ENCODE results near the gene ELFN2. TPM values are rescaled to one million over a fixed set of nuclear protein-coding genes. Genes with fewer than 3 reads are reported as not detected.

ELFN2 gene
- polyA plus RNA-seq, 1 donor from 2014 or later, result 4.4 TPM

DNA sequence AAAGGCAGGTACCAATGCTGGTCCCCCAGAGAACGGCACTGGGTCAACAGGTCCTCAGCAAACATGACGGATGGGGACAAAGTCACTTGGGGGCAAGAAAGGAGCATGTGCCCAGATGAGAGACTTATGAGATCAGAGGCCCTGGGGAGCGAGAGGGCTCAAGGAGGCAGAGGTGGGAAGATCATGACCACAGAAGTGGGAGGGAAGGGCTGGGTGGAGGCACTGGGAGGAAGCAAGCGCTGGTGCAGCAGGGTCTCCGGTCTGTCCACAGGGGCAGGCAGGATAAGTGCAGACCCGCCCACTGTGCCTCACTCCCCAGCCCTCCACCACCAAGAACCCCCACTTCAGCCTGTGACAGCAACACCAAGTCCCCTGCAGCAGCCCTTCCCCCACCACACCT is 10.9 kb downstream of the ELFN2 start:
- Histone ChIP-seq H3K9me3 (ENCODE audit: low read length) (no peaks in the 10 kb centered on the region), H3K9me2 (ENCODE audit: insufficient read depth, low read length) (no peaks in the 10 kb centered on the region), H3K4me3 (ENCODE audit: low read length) (peak overlapping the region; percentile 65), H4K20me1 (ENCODE audit: insufficient read depth) (no peaks in the 10 kb centered on the region), H2AFZ (ENCODE audit: low read depth, low read length) (peak overlapping the region; percentile 19), H3K79me2 (replicated peaks; ENCODE audit: insufficient read depth, low read length) (no peaks in the 10 kb centered on the region), H3K36me3 (ENCODE audit: insufficient read depth, low read length) (no peaks in the 10 kb centered on the region), H3K27me3 (ENCODE audit: insufficient read depth, low read depth, low read length) (peaks cover 29% of the 10 kb centered on the region), H3F3A (ENCODE audit: insufficient read depth, low read length, poor library complexity, severe bottlenecking) (no peaks in the 10 kb centered on the region), H3K9ac (ENCODE audit: low read length) (peak overlapping the region; percentile 70), H3K27ac (ENCODE audit: low read length) (peak overlapping the region; percentile 69), H3K4me2 (ENCODE audit: low read length) (peak overlapping the region; percentile 74)
- TF ChIP-seq TAF1 (IDR thresholded peaks at IDR 0.05; ENCODE audit: low read depth), result no peak
- TF ChIP-seq EP300 (conservative IDR thresholded peaks at IDR 0.05; ENCODE audit: poor library complexity, severe bottlenecking), result no peak
- TF ChIP-seq EZH2 (IDR thresholded peaks at IDR 0.05; ENCODE audit: borderline replicate concordance, insufficient read depth, low read length, poor library complexity, severe bottlenecking), result no peak
- TF ChIP-seq, protein P1, sequence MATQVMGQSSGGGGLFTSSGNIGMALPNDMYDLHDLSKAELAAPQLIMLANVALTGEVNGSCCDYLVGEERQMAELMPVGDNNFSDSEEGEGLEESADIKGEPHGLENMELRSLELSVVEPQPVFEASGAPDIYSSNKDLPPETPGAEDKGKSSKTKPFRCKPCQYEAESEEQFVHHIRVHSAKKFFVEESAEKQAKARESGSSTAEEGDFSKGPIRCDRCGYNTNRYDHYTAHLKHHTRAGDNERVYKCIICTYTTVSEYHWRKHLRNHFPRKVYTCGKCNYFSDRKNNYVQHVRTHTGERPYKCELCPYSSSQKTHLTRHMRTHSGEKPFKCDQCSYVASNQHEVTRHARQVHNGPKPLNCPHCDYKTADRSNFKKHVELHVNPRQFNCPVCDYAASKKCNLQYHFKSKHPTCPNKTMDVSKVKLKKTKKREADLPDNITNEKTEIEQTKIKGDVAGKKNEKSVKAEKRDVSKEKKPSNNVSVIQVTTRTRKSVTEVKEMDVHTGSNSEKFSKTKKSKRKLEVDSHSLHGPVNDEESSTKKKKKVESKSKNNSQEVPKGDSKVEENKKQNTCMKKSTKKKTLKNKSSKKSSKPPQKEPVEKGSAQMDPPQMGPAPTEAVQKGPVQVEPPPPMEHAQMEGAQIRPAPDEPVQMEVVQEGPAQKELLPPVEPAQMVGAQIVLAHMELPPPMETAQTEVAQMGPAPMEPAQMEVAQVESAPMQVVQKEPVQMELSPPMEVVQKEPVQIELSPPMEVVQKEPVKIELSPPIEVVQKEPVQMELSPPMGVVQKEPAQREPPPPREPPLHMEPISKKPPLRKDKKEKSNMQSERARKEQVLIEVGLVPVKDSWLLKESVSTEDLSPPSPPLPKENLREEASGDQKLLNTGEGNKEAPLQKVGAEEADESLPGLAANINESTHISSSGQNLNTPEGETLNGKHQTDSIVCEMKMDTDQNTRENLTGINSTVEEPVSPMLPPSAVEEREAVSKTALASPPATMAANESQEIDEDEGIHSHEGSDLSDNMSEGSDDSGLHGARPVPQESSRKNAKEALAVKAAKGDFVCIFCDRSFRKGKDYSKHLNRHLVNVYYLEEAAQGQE (IDR thresholded peaks at IDR 0.05; ENCODE audit: borderline replicate concordance), result no peak
- no peak for TF ChIP-seq MXI1 (conservative IDR thresholded peaks at IDR 0.05; ENCODE audit: poor library complexity, severe bottlenecking)
- TF ChIP-seq SMC3 (conservative IDR thresholded peaks at IDR 0.05; ENCODE audit: poor library complexity), result no peak
- TF ChIP-seq, protein P2, sequence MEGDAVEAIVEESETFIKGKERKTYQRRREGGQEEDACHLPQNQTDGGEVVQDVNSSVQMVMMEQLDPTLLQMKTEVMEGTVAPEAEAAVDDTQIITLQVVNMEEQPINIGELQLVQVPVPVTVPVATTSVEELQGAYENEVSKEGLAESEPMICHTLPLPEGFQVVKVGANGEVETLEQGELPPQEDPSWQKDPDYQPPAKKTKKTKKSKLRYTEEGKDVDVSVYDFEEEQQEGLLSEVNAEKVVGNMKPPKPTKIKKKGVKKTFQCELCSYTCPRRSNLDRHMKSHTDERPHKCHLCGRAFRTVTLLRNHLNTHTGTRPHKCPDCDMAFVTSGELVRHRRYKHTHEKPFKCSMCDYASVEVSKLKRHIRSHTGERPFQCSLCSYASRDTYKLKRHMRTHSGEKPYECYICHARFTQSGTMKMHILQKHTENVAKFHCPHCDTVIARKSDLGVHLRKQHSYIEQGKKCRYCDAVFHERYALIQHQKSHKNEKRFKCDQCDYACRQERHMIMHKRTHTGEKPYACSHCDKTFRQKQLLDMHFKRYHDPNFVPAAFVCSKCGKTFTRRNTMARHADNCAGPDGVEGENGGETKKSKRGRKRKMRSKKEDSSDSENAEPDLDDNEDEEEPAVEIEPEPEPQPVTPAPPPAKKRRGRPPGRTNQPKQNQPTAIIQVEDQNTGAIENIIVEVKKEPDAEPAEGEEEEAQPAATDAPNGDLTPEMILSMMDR (IDR thresholded peaks at IDR 0.05; ENCODE audit: poor library complexity, severe bottlenecking), result no peak
- TF ChIP-seq POLR2AphosphoS5 (IDR thresholded peaks at IDR 0.05), result no peak
- no peak for TF ChIP-seq RAD21 (conservative IDR thresholded peaks at IDR 0.05)

DNA sequence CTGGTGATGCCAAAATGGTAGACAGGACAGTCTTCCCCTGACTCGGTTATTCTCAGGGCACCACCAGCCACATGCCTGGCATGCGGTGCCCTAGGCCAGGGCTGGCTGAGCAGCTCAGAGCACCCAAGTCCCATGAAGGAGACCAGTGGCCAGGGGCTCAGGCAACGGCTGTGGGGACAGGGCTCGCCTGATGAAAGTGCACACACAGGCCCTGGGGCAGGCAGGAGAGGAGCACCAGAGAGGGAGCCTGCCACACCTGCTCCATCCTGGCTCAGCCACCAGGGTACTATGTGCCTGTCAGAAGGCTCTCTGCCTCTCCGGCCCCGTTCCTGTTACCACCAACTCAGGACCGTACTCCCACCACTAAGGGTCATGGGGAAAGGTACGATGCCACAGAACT is 12.1 kb downstream of the ELFN2 start:
- H3K9me3 ChIP-seq (ENCODE audit: low read length), result no peaks in the 10 kb centered on the region
- H3K9me2 ChIP-seq (ENCODE audit: insufficient read depth, low read length), result no peaks in the 10 kb centered on the region
- H3K4me2 ChIP-seq (ENCODE audit: low read length), result no peak overlapping the region
- no peak overlapping the region for H3K27ac ChIP-seq (ENCODE audit: low read length)
- no peaks in the 10 kb centered on the region for H3K79me2 ChIP-seq (replicated peaks; ENCODE audit: insufficient read depth, low read length)
- H4K20me1 ChIP-seq (ENCODE audit: insufficient read depth), result no peaks in the 10 kb centered on the region
- H3K36me3 ChIP-seq (ENCODE audit: insufficient read depth, low read length), result no peaks in the 10 kb centered on the region
- no peak overlapping the region for H3K9ac ChIP-seq (ENCODE audit: low read length)
- TF ChIP-seq MXI1 (conservative IDR thresholded peaks at IDR 0.05; ENCODE audit: poor library complexity, severe bottlenecking) (no peak), EP300 (conservative IDR thresholded peaks at IDR 0.05; ENCODE audit: poor library complexity, severe bottlenecking) (no peak), SMC3 (conservative IDR thresholded peaks at IDR 0.05; ENCODE audit: poor library complexity) (no peak), POLR2AphosphoS5 (IDR thresholded peaks at IDR 0.05) (no peak), RAD21 (conservative IDR thresholded peaks at IDR 0.05) (no peak), EZH2 (IDR thresholded peaks at IDR 0.05; ENCODE audit: borderline replicate concordance, insufficient read depth, low read length, poor library complexity, severe bottlenecking) (no peak), TAF1 (IDR thresholded peaks at IDR 0.05; ENCODE audit: low read depth) (no peak)
- TF ChIP-seq, protein P1 (IDR thresholded peaks at IDR 0.05; ENCODE audit: borderline replicate concordance), result no peak
- TF ChIP-seq, protein P2 (IDR thresholded peaks at IDR 0.05; ENCODE audit: poor library complexity, severe bottlenecking), result no peak
- H2AFZ ChIP-seq (ENCODE audit: low read depth, low read length), result no peak overlapping the region
- no peak overlapping the region for H3K4me3 ChIP-seq (ENCODE audit: low read length)
- H3K27me3 ChIP-seq (ENCODE audit: insufficient read depth, low read depth, low read length), result peaks cover 18% of the 10 kb centered on the region
- no peaks in the 10 kb centered on the region for H3F3A ChIP-seq (ENCODE audit: insufficient read depth, low read length, poor library complexity, severe bottlenecking)

Data from neural cell (in vitro differentiated cells).